ENCODE data around the gene KCNN1. TPM values are rescaled to one million over a fixed set of nuclear protein-coding genes. Genes with fewer than 3 reads are reported as not detected.

KCNN1 gene
- polyA plus RNA-seq, 1 donor from 2014 or later: 9.9 TPM

DNA sequence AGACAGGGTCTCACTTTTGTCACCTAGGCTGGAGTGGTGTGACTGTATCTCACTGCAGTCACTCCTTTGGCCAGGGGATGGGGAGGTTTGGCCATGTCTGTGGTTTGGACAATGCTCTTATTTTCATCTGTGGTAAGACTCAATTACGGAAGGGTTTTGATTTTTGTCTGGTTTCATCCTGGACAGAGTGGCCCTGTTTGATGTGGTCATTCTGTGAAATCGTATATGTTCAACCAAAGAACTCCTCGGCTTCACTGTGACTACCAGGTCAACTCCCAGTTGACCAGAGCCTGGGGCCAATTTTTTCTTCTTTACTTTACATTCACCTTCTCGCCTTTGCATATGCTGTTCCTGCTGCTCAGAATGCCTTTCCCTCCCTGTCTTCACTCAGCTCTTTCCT lies 40.9 kb upstream of the KCNN1 start:
- no peaks in the 10 kb centered on the region for H3F3A ChIP-seq (ENCODE audit: insufficient read depth, low read length, poor library complexity, severe bottlenecking)
- H3K4me2 ChIP-seq (ENCODE audit: low read length): no peak overlapping the region
- no peak overlapping the region for H3K4me3 ChIP-seq (ENCODE audit: low read length)
- H3K9ac ChIP-seq (ENCODE audit: low read length): no peak overlapping the region
- no peaks in the 10 kb centered on the region for H3K79me2 ChIP-seq (replicated peaks; ENCODE audit: insufficient read depth, low read length)
- no peaks in the 10 kb centered on the region for H4K20me1 ChIP-seq (ENCODE audit: insufficient read depth)
- no peak for TF ChIP-seq EP300 (conservative IDR thresholded peaks at IDR 0.05; ENCODE audit: poor library complexity, severe bottlenecking)
- no peak for TF ChIP-seq POLR2AphosphoS5 (IDR thresholded peaks at IDR 0.05)
- no peak for TF ChIP-seq EZH2 (IDR thresholded peaks at IDR 0.05; ENCODE audit: borderline replicate concordance, insufficient read depth, low read length, poor library complexity, severe bottlenecking)
- TF ChIP-seq MXI1 (conservative IDR thresholded peaks at IDR 0.05; ENCODE audit: poor library complexity, severe bottlenecking): no peak
- no peak for TF ChIP-seq TAF1 (IDR thresholded peaks at IDR 0.05; ENCODE audit: low read depth)
- TF ChIP-seq, protein P1, sequence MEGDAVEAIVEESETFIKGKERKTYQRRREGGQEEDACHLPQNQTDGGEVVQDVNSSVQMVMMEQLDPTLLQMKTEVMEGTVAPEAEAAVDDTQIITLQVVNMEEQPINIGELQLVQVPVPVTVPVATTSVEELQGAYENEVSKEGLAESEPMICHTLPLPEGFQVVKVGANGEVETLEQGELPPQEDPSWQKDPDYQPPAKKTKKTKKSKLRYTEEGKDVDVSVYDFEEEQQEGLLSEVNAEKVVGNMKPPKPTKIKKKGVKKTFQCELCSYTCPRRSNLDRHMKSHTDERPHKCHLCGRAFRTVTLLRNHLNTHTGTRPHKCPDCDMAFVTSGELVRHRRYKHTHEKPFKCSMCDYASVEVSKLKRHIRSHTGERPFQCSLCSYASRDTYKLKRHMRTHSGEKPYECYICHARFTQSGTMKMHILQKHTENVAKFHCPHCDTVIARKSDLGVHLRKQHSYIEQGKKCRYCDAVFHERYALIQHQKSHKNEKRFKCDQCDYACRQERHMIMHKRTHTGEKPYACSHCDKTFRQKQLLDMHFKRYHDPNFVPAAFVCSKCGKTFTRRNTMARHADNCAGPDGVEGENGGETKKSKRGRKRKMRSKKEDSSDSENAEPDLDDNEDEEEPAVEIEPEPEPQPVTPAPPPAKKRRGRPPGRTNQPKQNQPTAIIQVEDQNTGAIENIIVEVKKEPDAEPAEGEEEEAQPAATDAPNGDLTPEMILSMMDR (IDR thresholded peaks at IDR 0.05; ENCODE audit: poor library complexity, severe bottlenecking): no peak
- no peak for TF ChIP-seq RAD21 (conservative IDR thresholded peaks at IDR 0.05)
- TF ChIP-seq, protein P2, sequence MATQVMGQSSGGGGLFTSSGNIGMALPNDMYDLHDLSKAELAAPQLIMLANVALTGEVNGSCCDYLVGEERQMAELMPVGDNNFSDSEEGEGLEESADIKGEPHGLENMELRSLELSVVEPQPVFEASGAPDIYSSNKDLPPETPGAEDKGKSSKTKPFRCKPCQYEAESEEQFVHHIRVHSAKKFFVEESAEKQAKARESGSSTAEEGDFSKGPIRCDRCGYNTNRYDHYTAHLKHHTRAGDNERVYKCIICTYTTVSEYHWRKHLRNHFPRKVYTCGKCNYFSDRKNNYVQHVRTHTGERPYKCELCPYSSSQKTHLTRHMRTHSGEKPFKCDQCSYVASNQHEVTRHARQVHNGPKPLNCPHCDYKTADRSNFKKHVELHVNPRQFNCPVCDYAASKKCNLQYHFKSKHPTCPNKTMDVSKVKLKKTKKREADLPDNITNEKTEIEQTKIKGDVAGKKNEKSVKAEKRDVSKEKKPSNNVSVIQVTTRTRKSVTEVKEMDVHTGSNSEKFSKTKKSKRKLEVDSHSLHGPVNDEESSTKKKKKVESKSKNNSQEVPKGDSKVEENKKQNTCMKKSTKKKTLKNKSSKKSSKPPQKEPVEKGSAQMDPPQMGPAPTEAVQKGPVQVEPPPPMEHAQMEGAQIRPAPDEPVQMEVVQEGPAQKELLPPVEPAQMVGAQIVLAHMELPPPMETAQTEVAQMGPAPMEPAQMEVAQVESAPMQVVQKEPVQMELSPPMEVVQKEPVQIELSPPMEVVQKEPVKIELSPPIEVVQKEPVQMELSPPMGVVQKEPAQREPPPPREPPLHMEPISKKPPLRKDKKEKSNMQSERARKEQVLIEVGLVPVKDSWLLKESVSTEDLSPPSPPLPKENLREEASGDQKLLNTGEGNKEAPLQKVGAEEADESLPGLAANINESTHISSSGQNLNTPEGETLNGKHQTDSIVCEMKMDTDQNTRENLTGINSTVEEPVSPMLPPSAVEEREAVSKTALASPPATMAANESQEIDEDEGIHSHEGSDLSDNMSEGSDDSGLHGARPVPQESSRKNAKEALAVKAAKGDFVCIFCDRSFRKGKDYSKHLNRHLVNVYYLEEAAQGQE (IDR thresholded peaks at IDR 0.05; ENCODE audit: borderline replicate concordance): no peak
- TF ChIP-seq SMC3 (conservative IDR thresholded peaks at IDR 0.05; ENCODE audit: poor library complexity): no peak
- no peaks in the 10 kb centered on the region for H3K36me3 ChIP-seq (ENCODE audit: insufficient read depth, low read length)
- H3K9me3 ChIP-seq (ENCODE audit: low read length): no peaks in the 10 kb centered on the region
- H2AFZ ChIP-seq (ENCODE audit: low read depth, low read length): no peak overlapping the region
- no peaks in the 10 kb centered on the region for H3K27me3 ChIP-seq (ENCODE audit: insufficient read depth, low read depth, low read length)
- no peaks in the 10 kb centered on the region for H3K9me2 ChIP-seq (ENCODE audit: insufficient read depth, low read length)
- no peak overlapping the region for H3K27ac ChIP-seq (ENCODE audit: low read length)

DNA sequence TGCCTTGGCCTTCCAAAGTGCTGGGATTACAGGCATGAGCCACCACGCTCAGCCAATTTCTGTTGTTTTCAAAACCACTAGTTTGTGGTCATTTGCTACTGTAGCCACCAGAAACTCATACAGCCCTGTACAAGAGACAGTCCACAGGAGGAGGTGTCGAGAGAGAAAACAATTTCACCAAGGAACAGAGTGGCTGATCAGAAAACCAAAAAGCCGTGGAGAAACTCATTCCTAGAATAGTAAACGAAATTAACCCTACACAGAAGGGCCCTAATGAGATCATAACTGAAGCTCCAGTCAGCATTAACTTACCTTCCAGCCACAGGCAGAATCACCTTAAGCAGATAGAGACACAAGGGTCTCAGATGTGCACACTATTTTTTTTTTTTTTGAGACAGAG lies 37.9 kb upstream of the KCNN1 start:
- Histone ChIP-seq H2AFZ (ENCODE audit: low read depth, low read length) (no peak overlapping the region), H3K4me3 (ENCODE audit: low read length) (no peak overlapping the region), H3K27me3 (ENCODE audit: insufficient read depth, low read depth, low read length) (no peaks in the 10 kb centered on the region), H3K79me2 (replicated peaks; ENCODE audit: insufficient read depth, low read length) (peaks cover 10% of the 10 kb centered on the region), H3K36me3 (ENCODE audit: insufficient read depth, low read length) (no peaks in the 10 kb centered on the region), H3K4me2 (ENCODE audit: low read length) (no peak overlapping the region), H3K9me2 (ENCODE audit: insufficient read depth, low read length) (no peaks in the 10 kb centered on the region), H3K9me3 (ENCODE audit: low read length) (no peaks in the 10 kb centered on the region), H3K9ac (ENCODE audit: low read length) (no peak overlapping the region), H4K20me1 (ENCODE audit: insufficient read depth) (no peaks in the 10 kb centered on the region), H3F3A (ENCODE audit: insufficient read depth, low read length, poor library complexity, severe bottlenecking) (no peaks in the 10 kb centered on the region), H3K27ac (ENCODE audit: low read length) (no peak overlapping the region)
- TF ChIP-seq, protein P1 (IDR thresholded peaks at IDR 0.05; ENCODE audit: poor library complexity, severe bottlenecking): no peak
- TF ChIP-seq EZH2 (IDR thresholded peaks at IDR 0.05; ENCODE audit: borderline replicate concordance, insufficient read depth, low read length, poor library complexity, severe bottlenecking) (no peak), RAD21 (conservative IDR thresholded peaks at IDR 0.05) (no peak), MXI1 (conservative IDR thresholded peaks at IDR 0.05; ENCODE audit: poor library complexity, severe bottlenecking) (no peak), EP300 (conservative IDR thresholded peaks at IDR 0.05; ENCODE audit: poor library complexity, severe bottlenecking) (no peak), POLR2AphosphoS5 (IDR thresholded peaks at IDR 0.05) (no peak), TAF1 (IDR thresholded peaks at IDR 0.05; ENCODE audit: low read depth) (no peak), SMC3 (conservative IDR thresholded peaks at IDR 0.05; ENCODE audit: poor library complexity) (no peak)
- TF ChIP-seq, protein P2 (IDR thresholded peaks at IDR 0.05; ENCODE audit: borderline replicate concordance): no peak

All from neural cell (in vitro differentiated cells).